ENCODE measurements around the gene SF3B4.

Gene SF3B4

GRCh38 chr1:149932474-149932873, 4.9 kb upstream of the SF3B4 start:
- no peak for DNase-seq (ENCODE audit: low spot score)

GRCh38 chr1:149931212-149931790, 3.7 kb upstream of the SF3B4 start:
- DNase-seq (ENCODE audit: low spot score) = no peak

GRCh38 chr1:149929856-149930255, 2.3 kb upstream of the SF3B4 start:
- DNase-seq (ENCODE audit: low spot score) = no peak

GRCh38 chr1:149928401-149928724, 760 bp upstream of the SF3B4 start:
- no peak for DNase-seq (ENCODE audit: low spot score)

GRCh38 chr1:149927056-149927562, 494 bp downstream of the SF3B4 start:
- no peak for DNase-seq (ENCODE audit: low spot score)

GRCh38 chr1:149926296-149926695, 1.3 kb downstream of the SF3B4 start:
- no peak for DNase-seq (ENCODE audit: low spot score)

GRCh38 chr1:149925751-149926150, 1.9 kb downstream of the SF3B4 start:
- no peak for DNase-seq (ENCODE audit: low spot score)

- peak; percentile 27 for DNase-seq (ENCODE audit: low spot score)
These were observed 2.3 kb downstream of the SF3B4 start for GRCh38 chr1:149925345-149925744.

GRCh38 chr1:149923626-149924025, 4.0 kb downstream of the SF3B4 start:
- DNase-seq (ENCODE audit: low spot score) = peak; percentile 76

GRCh38 chr1:149917571-149918144, 9.9 kb downstream of the SF3B4 start, which contains the start of gene SV2A:
Gene SV2A, minus strand, starts transcription at chr1:149917844. Its CDS starts 4,004 bp downstream, at chr1:149913840.
- DNase-seq (ENCODE audit: low spot score) = no peak

GRCh38 chr1:149916898-149917252, 10.7 kb downstream of the SF3B4 start:
- no peak for DNase-seq (ENCODE audit: low spot score)

- DNase-seq (ENCODE audit: low spot score) = no peak
These were observed 11.3 kb downstream of the SF3B4 start for GRCh38 chr1:149916193-149916897.

GRCh38 chr1:149915429-149916192, 12.0 kb downstream of the SF3B4 start:
- DNase-seq (ENCODE audit: low spot score) = no peak

- no peak for DNase-seq (ENCODE audit: low spot score)
These were observed 13.1 kb downstream of the SF3B4 start for GRCh38 chr1:149914545-149914944.

GRCh38 chr1:149906570-149907075, 21.0 kb downstream of the SF3B4 start:
- DNase-seq (ENCODE audit: low spot score) = no peak

- no peak for DNase-seq (ENCODE audit: low spot score)
These were observed 23.6 kb downstream of the SF3B4 start for GRCh38 chr1:149903836-149904491.

- DNase-seq (ENCODE audit: low spot score) = peak; percentile 85
These were observed 27.9 kb downstream of the SF3B4 start, which contains the start of gene BOLA1 for GRCh38 chr1:149899460-149900284. Gene BOLA1, plus strand, starts transcription at chr1:149899568. Its CDS starts 492 bp downstream, at chr1:149900060.

- no peak for DNase-seq (ENCODE audit: low spot score)
These were observed 31.0 kb downstream of the SF3B4 start for GRCh38 chr1:149896575-149896974.

GRCh38 chr1:149888999-149889289, 38.7 kb downstream of the SF3B4 start:
- DNase-seq (ENCODE audit: low spot score) = no peak

- DNase-seq (ENCODE audit: low spot score) = peak; percentile 91
These were observed 39.2 kb downstream of the SF3B4 start for GRCh38 chr1:149888247-149888998.

Data from hematopoietic multipotent progenitor cell treated with erythropoietin and hydrocortisone succinate and interleukin-3 and kit ligand, for 15 days (in vitro differentiated cells).